Measurements from ENCODE around the gene SMARCE1.

The SMARCE1 gene

DNA sequence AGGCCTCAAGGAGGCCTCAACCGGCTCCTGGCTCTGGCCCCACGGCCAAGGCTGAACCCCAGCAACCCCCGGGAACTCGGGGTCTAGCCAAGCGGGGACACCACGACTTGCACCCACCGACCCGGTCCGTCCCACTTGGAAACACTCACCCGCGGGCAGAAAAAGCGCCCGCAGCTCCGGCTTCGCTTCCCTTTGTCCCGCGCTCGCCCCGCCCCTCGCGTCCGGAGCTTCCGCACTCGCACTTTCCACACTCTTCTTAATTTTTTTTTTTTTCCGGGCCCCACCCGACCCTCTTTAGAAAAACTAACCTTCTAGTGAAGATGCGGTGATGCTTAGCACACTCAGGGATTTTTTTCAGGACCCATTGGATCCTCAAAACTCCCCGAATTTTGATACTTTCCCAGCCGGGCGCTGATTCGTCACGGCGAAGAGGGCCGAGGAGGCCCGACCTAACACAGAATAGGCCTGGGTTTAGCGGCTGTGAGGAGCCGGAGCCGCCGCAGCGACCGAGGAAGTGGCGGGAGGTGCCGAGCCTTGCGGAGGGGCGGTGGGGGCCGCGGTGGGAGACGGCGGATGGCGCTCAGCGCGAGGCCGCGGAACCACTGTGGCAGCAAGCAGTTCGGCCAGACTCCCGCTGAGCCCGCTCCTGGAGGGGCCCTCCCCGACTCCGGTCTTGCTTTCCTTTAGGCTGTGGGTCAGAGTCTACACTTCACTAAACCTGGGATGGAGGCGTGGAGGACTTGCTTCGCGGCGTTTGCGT, at the start of gene SMARCE1:
TSS of gene SMARCE1 (minus strand) at position 195 of the 760 bp plus-strand sequence. CDS start 2,016 bp downstream, outside the sequence.
- DNase-seq (peak; percentile 69), ATAC-seq (replicated peaks) (peak; percentile 83 to 84)
- peak within 1 kb of the TSS; percentile 92 to 95 for H3K4me3 Mint-ChIP-seq
- peaks cover 11 to 26% of the 10 kb centered on the region in 2 donors for H3K4me1 Mint-ChIP-seq
- no peaks in the 10 kb centered on the region for H3K27me3 Mint-ChIP-seq
- peak within 1 kb of the TSS; percentile 100 for H3K27ac Mint-ChIP-seq
- peaks cover 14 to 19% of the 10 kb centered on the region in 2 donors for H3K36me3 Mint-ChIP-seq
- no peaks in the 10 kb centered on the region for H3K9me3 Mint-ChIP-seq

- Mint-ChIP-seq H3K27ac (no peak overlapping the region), H3K4me1 (peaks cover 0 to 4% of the 10 kb centered on the region in 2 donors), H3K4me3 (no peak overlapping the region), H3K36me3 (no peaks in the 10 kb centered on the region), H3K27me3 (peaks cover 11 to 44% of the 10 kb centered on the region in 2 donors), H3K9me3 (no peaks in the 10 kb centered on the region)
- ATAC-seq (replicated peaks), result no peak
- no peak for DNase-seq
Observed at GRCh38 chr17:40697297-40697696, 49.7 kb upstream of the SMARCE1 start.

DNA sequence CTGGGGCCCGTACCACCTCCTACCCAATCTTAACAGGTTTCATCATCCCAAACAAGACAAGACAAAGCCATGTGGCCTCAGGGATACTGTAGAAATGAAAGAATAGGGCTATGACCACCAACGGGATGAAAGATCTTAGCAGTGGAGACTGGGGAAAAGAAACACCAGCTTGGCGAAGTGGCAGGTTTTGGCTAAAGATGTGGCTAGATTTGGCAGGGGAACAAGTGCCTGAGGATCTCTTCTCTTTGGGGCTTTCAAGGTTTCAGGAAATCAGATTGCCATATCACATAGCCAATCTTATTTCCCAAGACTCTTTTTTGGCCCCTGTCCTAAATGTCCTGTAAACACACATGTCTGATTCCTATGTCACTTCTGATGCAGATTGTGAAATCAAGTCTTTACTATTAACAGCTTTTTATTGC, 49.0 kb upstream of the SMARCE1 start:
- Mint-ChIP-seq H3K27me3 (peaks cover 9 to 44% of the 10 kb centered on the region in 2 donors), H3K36me3 (no peaks in the 10 kb centered on the region), H3K4me3 (no peak overlapping the region), H3K9me3 (no peaks in the 10 kb centered on the region), H3K4me1 (peaks cover 0 to 4% of the 10 kb centered on the region in 2 donors), H3K27ac (no peak overlapping the region)
- ATAC-seq (replicated peaks), result no peak
- DNase-seq, result no peak

- ATAC-seq (replicated peaks) (no peak), DNase-seq (no peak)
- no peaks in the 10 kb centered on the region for H3K36me3 Mint-ChIP-seq
- peaks cover 5 to 44% of the 10 kb centered on the region in 2 donors for H3K27me3 Mint-ChIP-seq
- H3K27ac Mint-ChIP-seq, result no peak overlapping the region
- peaks cover 0 to 4% of the 10 kb centered on the region in 2 donors for H3K4me1 Mint-ChIP-seq
- H3K4me3 Mint-ChIP-seq, result no peak overlapping the region
- H3K9me3 Mint-ChIP-seq, result no peaks in the 10 kb centered on the region
Observed at GRCh38 chr17:40695874-40696472, 48.4 kb upstream of the SMARCE1 start.

- Mint-ChIP-seq H3K4me1 (peaks cover 0 to 4% of the 10 kb centered on the region in 2 donors), H3K9me3 (no peaks in the 10 kb centered on the region), H3K27me3 (peaks cover 5 to 44% of the 10 kb centered on the region in 2 donors), H3K4me3 (no peak overlapping the region), H3K36me3 (no peaks in the 10 kb centered on the region), H3K27ac (no peak overlapping the region)
- ATAC-seq (replicated peaks) (no peak), DNase-seq (no peak)
Observed at GRCh38 chr17:40694584-40694983, 47.0 kb upstream of the SMARCE1 start.

DNA sequence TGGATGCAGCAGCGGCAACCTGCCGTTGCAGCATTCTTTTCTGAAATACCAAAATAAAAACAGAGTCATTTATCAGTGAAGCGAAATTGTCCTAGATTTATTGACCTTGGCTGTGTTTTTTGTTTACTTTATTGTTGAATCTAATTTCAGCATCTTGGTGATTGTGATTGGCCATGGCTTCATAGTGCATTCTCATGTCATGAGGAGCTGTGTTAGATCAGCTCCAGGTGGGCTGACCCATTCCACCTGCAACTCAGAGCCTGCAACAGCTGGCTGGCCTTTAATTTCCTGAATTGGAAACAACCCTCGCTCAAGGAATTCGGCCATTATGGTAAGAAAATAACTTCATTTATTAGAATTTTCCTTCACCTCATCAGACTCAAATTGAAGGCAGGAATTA, 39.5 kb upstream of the SMARCE1 start:
- Mint-ChIP-seq H3K4me3 (no peak overlapping the region), H3K4me1 (no peaks in the 10 kb centered on the region), H3K27me3 (peaks cover 0 to under 1% of the 10 kb centered on the region in 2 donors), H3K9me3 (no peaks in the 10 kb centered on the region), H3K36me3 (no peaks in the 10 kb centered on the region), H3K27ac (no peak overlapping the region)
- DNase-seq (no peak), ATAC-seq (replicated peaks) (no peak)

DNA sequence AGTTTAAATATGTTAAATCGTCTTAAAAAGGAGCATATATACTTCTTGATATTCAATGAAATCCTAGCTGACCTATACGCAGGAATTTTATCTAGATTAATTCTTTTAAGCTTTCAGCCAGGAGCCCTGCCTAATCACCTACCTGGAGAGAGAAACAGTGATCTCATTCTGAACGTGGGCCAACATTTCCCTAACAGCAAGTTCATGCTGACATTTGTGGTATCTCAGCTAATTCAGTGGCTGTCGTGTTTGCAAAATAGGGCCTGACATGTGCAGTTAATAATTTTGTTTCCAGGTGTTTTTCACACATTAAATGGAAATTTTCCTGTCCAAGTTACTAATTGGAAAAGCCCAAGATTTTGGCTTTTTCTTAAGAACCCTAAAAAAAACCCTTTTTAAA, 38.6 kb upstream of the SMARCE1 start:
- H3K9me3 Mint-ChIP-seq, result no peaks in the 10 kb centered on the region
- H3K27ac Mint-ChIP-seq, result no peak overlapping the region
- ATAC-seq (replicated peaks) (no peak), DNase-seq (no peak)
- H3K27me3 Mint-ChIP-seq, result peaks cover 4 to 9% of the 10 kb centered on the region in 2 donors
- no peaks in the 10 kb centered on the region for H3K4me1 Mint-ChIP-seq
- no peaks in the 10 kb centered on the region for H3K36me3 Mint-ChIP-seq
- H3K4me3 Mint-ChIP-seq, result no peak overlapping the region

GRCh38 chr17:40680998-40681397, 33.4 kb upstream of the SMARCE1 start:
- no peak overlapping the region for H3K4me3 Mint-ChIP-seq
- no peaks in the 10 kb centered on the region for H3K36me3 Mint-ChIP-seq
- peaks cover 0 to 7% of the 10 kb centered on the region in 2 donors for H3K4me1 Mint-ChIP-seq
- DNase-seq, result no peak
- H3K9me3 Mint-ChIP-seq, result no peaks in the 10 kb centered on the region
- H3K27me3 Mint-ChIP-seq, result peaks cover 25 to 41% of the 10 kb centered on the region in 2 donors
- no peak overlapping the region for H3K27ac Mint-ChIP-seq
- no peak for ATAC-seq (replicated peaks)

- Mint-ChIP-seq H3K4me1 (peaks cover 0 to 7% of the 10 kb centered on the region in 2 donors), H3K9me3 (no peaks in the 10 kb centered on the region), H3K36me3 (no peaks in the 10 kb centered on the region), H3K4me3 (no peak overlapping the region), H3K27ac (no peak overlapping the region), H3K27me3 (peaks cover 32 to 51% of the 10 kb centered on the region in 2 donors)
- DNase-seq (no peak), ATAC-seq (replicated peaks) (no peak)
Observed at GRCh38 chr17:40679523-40679907, 31.9 kb upstream of the SMARCE1 start.

- Mint-ChIP-seq H3K4me3 (no peak overlapping the region), H3K27ac (no peak overlapping the region), H3K9me3 (no peaks in the 10 kb centered on the region), H3K4me1 (peaks cover 0 to 7% of the 10 kb centered on the region in 2 donors), H3K36me3 (no peaks in the 10 kb centered on the region), H3K27me3 (peaks cover 33 to 55% of the 10 kb centered on the region in 2 donors)
- ATAC-seq (replicated peaks), result no peak
- no peak for DNase-seq
Observed at GRCh38 chr17:40678902-40679522, 31.4 kb upstream of the SMARCE1 start.

DNA sequence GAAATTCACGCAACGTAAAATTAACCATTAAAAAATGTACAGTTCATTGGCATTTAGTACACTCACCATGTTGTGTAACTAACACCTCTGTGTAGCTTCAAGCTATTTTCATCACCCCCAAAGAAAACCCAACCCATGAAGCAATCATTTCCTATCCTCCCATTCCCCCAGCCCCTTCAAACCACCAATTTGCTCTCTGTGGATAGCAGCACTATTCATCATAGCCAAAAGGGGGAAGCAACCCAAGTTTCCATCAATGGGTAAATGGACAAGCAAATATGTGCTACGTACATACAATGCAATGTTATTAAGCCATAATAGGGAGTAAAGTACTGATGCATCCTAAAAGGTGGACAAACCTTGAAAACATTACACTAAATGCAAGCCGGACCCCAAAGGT, 28.3 kb upstream of the SMARCE1 start:
- no peak overlapping the region for H3K27ac Mint-ChIP-seq
- peaks cover 0 to 7% of the 10 kb centered on the region in 2 donors for H3K4me1 Mint-ChIP-seq
- no peak overlapping the region for H3K4me3 Mint-ChIP-seq
- H3K9me3 Mint-ChIP-seq, result no peaks in the 10 kb centered on the region
- ATAC-seq (replicated peaks) (no peak), DNase-seq (no peak)
- H3K36me3 Mint-ChIP-seq, result no peaks in the 10 kb centered on the region
- peaks cover 30 to 59% of the 10 kb centered on the region in 2 donors for H3K27me3 Mint-ChIP-seq

DNA sequence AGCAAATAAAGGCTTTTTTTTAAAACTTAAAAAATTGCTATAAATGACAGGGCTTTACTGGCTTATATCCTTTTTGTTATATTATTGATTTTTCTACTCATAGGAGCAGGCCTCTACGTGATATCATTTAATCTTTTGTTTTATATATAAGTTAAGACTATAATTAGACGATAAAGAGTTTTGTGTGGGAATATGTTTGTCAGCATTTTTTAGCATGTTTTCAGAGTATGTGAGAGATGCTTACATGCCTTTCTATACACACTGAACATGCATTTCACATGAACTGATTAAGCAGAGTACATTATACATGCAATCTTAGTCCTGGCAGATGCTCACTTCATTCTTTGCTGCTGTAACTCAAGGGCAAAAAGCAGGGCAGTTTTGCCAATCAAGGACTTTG, 25.0 kb upstream of the SMARCE1 start:
- no peaks in the 10 kb centered on the region for H3K4me1 Mint-ChIP-seq
- peaks cover 20 to 58% of the 10 kb centered on the region in 2 donors for H3K27me3 Mint-ChIP-seq
- no peak overlapping the region for H3K27ac Mint-ChIP-seq
- ATAC-seq (replicated peaks) (no peak), DNase-seq (no peak)
- no peak overlapping the region for H3K4me3 Mint-ChIP-seq
- no peaks in the 10 kb centered on the region for H3K36me3 Mint-ChIP-seq
- no peaks in the 10 kb centered on the region for H3K9me3 Mint-ChIP-seq

DNA sequence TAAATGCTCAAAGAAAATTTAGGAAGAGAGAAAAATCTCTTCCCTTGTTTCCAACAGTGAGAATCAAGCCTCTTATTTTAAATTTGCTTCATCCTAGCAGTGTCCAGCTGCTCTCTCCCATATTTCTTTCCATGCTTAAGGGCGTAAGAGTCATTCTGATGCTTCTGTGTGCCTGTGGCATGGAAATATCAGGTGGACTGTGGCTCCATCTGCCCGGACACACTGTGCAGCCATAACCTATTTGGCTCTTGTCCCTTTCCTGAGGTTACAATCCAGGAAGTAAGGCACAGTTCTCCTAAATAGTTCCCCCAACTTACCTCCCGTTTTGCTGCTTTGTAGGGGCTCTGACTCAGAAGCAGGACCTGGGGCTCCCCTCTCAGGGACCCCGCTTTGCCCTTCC, 23.7 kb upstream of the SMARCE1 start:
- no peaks in the 10 kb centered on the region for H3K4me1 Mint-ChIP-seq
- no peak overlapping the region for H3K27ac Mint-ChIP-seq
- peaks cover 17 to 60% of the 10 kb centered on the region in 2 donors for H3K27me3 Mint-ChIP-seq
- DNase-seq (no peak), ATAC-seq (replicated peaks) (no peak)
- no peak overlapping the region for H3K4me3 Mint-ChIP-seq
- H3K9me3 Mint-ChIP-seq, result no peaks in the 10 kb centered on the region
- no peaks in the 10 kb centered on the region for H3K36me3 Mint-ChIP-seq

DNA sequence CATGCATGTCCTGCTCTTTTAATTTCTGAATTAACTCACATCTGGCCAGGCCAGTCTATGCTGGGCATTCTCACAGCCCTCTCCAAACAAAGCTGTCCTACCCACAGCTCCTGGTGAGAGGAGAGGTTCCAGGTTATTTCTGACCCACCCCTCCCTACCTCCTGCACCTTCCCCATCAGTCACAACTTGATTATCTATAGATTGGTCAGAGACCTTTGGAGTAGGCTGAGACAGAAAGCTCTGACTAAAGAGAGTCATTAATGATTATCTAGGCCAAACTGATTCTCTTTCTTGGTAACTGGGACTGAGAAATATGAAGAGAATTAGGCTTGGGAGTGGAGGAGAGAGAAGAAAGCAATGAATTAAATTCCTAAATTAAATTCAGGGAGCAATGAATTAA, 18.7 kb upstream of the SMARCE1 start:
- no peak overlapping the region for H3K27ac Mint-ChIP-seq
- H3K4me3 Mint-ChIP-seq, result no peak overlapping the region
- peaks cover 0 to 3% of the 10 kb centered on the region in 2 donors for H3K4me1 Mint-ChIP-seq
- H3K36me3 Mint-ChIP-seq, result no peaks in the 10 kb centered on the region
- DNase-seq (no peak), ATAC-seq (replicated peaks) (no peak)
- peaks cover 28 to 42% of the 10 kb centered on the region in 2 donors for H3K27me3 Mint-ChIP-seq
- H3K9me3 Mint-ChIP-seq, result no peaks in the 10 kb centered on the region
